Measurements from ENCODE around the gene ANXA1. TPM values are rescaled to one million over a fixed set of nuclear protein-coding genes. Genes with fewer than 3 reads are reported as not detected.

Gene ANXA1
- total and polyA plus RNA-seq, 10 of the 15 experiments (the other 5 are each of a cell fraction or from before 2014, with no cell fraction given), result 6.6 to 30.1 (median 12.6) TPM

DNA sequence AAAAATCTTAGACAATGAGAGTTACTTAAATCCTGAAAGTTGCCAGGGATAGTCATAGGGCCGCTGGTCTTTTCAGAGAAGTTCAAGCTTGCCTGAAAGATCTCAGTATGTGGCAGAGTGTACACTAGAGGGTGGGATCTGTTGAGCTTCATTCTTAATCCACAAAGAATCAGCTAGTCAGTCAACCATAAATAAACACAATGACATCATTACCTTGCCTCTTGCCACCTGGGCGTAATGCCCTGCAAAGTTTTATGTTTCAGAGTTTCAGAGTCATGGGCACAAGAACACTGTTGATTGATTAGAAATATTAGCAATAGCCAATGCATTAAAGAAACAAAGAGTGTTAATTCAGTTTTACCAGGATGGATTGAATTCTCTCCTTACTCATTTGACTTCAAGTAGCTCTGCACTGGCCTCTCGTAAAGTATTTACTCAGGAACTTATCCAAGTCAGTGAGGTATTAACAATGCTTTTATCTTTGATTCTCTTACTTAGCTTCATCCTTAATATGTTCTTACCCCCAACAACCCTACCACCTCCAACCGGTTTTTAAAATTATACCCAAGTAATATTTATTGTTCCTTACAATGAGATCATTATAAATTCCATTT is 14.3 kb upstream of the ANXA1 start:
- Histone ChIP-seq H2AFZ (ENCODE audit: control insufficient read depth, low read depth, low read length) (no peak overlapping the region), H3K9ac (ENCODE audit: control insufficient read depth, insufficient read depth, low read length) (no peak overlapping the region), H3K4me2 (ENCODE audit: control insufficient read depth, insufficient read depth) (no peak overlapping the region), H3K4me1 (ENCODE audit: control insufficient read depth, insufficient read depth, low read length) (peaks cover 3% of the 10 kb centered on the region; the same call in 1 of the 2 replicates), H3K27ac (ENCODE audit: control insufficient read depth, insufficient read depth) (no peak overlapping the region), H3K9me3 (replicated peaks; ENCODE audit: control insufficient read depth, insufficient read depth, low read length) (no peaks in the 10 kb centered on the region), H3K36me3 (ENCODE audit: control insufficient read depth in 2 of 2, insufficient read depth in 2 of 2, low read length in 1 of 2) (no peaks in the 10 kb centered on the region), H3K27me3 (replicated peaks in 1 of 2; ENCODE audit: control insufficient read depth in 2 of 2, insufficient read depth in 2 of 2, low read length in 1 of 2) (no peaks in the 10 kb centered on the region), H3K4me3 (no peak overlapping the region), H3K79me2 (ENCODE audit: control insufficient read depth, insufficient read depth, low read length) (no peaks in the 10 kb centered on the region), H4K20me1 (ENCODE audit: control insufficient read depth, insufficient read depth) (no peaks in the 10 kb centered on the region)
- DNase-seq (ENCODE audit: low read depth, low spot score), result no peak
- no peak for ATAC-seq
- WGBS (ENCODE audit: insufficient coverage, insufficient replicate concordance, low lambda C conversion rate, missing lambda C conversion rate), result 59% methylated on average over 4 of the region's 4 CpGs
- BruUV-seq (replicated peaks), result no TSS peak
- intact Hi-C loops (cut with micrococcal nuclease; ENCODE audit: unreplicated experiment), result no loop called here
- TF ChIP-seq ZBED1 (IDR thresholded peaks at IDR 0.05; ENCODE audit: borderline replicate concordance) (no peak), EED (IDR thresholded peaks at IDR 0.05; ENCODE audit: low read depth) (no peak), CREM (IDR thresholded peaks at IDR 0.05; ENCODE audit: low read depth) (no peak), HDGF (IDR thresholded peaks at IDR 0.05) (no peak), SUPT20H (IDR thresholded peaks at IDR 0.05; ENCODE audit: borderline replicate concordance, control insufficient read depth, low read depth, low read length) (no peak), POLR2AphosphoS2 (IDR thresholded peaks at IDR 0.05; ENCODE audit: low read depth, low read length) (no peak), MEF2A (IDR thresholded peaks at IDR 0.05; ENCODE audit: insufficient read depth, low read depth, low read length) (no peak), POU2F2 (IDR thresholded peaks at IDR 0.05; ENCODE audit: borderline replicate concordance, low read depth, low read length) (no peak), EGR1 (IDR thresholded peaks at IDR 0.05; ENCODE audit: borderline replicate concordance in 1 of 2, low read depth in 2 of 2, low read length in 2 of 2) (no peak)
- TF ChIP-seq, protein P1, sequence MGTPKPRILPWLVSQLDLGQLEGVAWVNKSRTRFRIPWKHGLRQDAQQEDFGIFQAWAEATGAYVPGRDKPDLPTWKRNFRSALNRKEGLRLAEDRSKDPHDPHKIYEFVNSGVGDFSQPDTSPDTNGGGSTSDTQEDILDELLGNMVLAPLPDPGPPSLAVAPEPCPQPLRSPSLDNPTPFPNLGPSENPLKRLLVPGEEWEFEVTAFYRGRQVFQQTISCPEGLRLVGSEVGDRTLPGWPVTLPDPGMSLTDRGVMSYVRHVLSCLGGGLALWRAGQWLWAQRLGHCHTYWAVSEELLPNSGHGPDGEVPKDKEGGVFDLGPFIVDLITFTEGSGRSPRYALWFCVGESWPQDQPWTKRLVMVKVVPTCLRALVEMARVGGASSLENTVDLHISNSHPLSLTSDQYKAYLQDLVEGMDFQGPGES (IDR thresholded peaks at IDR 0.05), result no peak
- ChIA-PET RAD21 (ENCODE audit: unreplicated experiment) (no interaction called here), SMC1A (ENCODE audit: uncharacterized antibody, unreplicated experiment) (interaction anchor here (0.8 to 1.1 kb wide), 4 partner anchors 8 to 30 kb away, joined by 3 read pairs; no protein-coding TSS in a partner anchor), CTCF (interaction anchor here (0.5 to 1.5 kb wide), 7 partner anchors 8 to 842 kb away, joined by 3 to 5 read pairs (median 3); no protein-coding TSS in a partner anchor), POLR2A (no interaction called here)
- no peak for FAIRE-seq
- in situ Hi-C loops (cut with MboI), result no loop called here

Data from GM12878 (cell line).